ENCODE results near the gene TRIM26. TPM values are rescaled to one million over a fixed set of nuclear protein-coding genes. Genes with fewer than 3 reads are reported as not detected.
"Not testable (repeated sequence)": the region's sequence is repeated elsewhere in the genome, so short reads cannot be mapped to it uniquely, and the experiment has no call there.

TRIM26 gene
- 36.2 and 36.5 TPM in 2 replicates for total RNA-seq
- long read RNA-seq, partial matches to known transcripts: 1 of 5 reads
- long read RNA-seq, other reads (novel, unspliced or antisense): 4 of 5 reads

GRCh38 chr6:30212865-30213666, at the start of gene TRIM26:
TRIM26 (minus strand) TSS chr6:30213406; CDS start chr6:30199103, 14,303 bp downstream.
- TF ChIP-seq, protein P1, sequence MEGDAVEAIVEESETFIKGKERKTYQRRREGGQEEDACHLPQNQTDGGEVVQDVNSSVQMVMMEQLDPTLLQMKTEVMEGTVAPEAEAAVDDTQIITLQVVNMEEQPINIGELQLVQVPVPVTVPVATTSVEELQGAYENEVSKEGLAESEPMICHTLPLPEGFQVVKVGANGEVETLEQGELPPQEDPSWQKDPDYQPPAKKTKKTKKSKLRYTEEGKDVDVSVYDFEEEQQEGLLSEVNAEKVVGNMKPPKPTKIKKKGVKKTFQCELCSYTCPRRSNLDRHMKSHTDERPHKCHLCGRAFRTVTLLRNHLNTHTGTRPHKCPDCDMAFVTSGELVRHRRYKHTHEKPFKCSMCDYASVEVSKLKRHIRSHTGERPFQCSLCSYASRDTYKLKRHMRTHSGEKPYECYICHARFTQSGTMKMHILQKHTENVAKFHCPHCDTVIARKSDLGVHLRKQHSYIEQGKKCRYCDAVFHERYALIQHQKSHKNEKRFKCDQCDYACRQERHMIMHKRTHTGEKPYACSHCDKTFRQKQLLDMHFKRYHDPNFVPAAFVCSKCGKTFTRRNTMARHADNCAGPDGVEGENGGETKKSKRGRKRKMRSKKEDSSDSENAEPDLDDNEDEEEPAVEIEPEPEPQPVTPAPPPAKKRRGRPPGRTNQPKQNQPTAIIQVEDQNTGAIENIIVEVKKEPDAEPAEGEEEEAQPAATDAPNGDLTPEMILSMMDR (conservative IDR thresholded peaks at IDR 0.05): no peak
- DNase-seq (ENCODE audit: low read depth, low spot score): peak; percentile 94
- Mint-ChIP-seq H3K36me3 (ENCODE audit: low read depth) (no peaks in the 10 kb centered on the region), H3K27me3 (ENCODE audit: low read depth) (no peaks in the 10 kb centered on the region), H3K9me3 (no peaks in the 10 kb centered on the region), H3K27ac (ENCODE audit: unreplicated experiment) (peak within 1 kb of the TSS; percentile 96), H3K4me3 (peak within 1 kb of the TSS; percentile 98), H3K4me1 (peaks cover 55% of the 10 kb centered on the region)

DNA sequence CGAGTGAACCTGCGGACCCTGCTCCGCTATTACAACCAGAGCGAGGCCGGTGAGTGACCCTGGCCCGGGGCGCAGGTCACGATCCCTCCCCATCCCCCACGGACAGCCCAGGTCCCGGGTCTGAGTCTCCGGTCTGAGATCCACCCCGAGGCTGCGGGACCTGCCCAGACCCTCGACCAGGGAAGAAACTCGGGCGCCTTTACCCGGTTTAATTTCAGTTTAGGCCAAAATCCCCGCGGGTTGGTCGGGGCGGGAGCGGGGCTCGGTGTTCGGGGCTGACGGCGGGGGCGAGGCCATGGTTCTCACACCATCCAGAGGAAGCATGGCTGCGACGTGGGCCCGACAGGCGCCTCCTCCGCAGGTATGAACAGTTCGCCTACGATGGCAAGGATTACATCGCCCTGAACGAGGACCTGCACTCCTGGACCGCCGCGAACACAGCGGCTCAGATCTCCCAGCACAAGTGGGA, 46.9 kb upstream of the TRIM26 start:
- H3K27ac Mint-ChIP-seq (ENCODE audit: unreplicated experiment): no peak overlapping the region
- H3K9me3 Mint-ChIP-seq: peaks cover 2% of the 10 kb centered on the region
- peak overlapping the region; percentile 94 for H3K4me3 Mint-ChIP-seq

GRCh38 chr6:30259140-30260035, 46.2 kb upstream of the TRIM26 start:
- Mint-ChIP-seq H3K27me3 (ENCODE audit: low read depth) (peaks cover 15% of the 10 kb centered on the region), H3K27ac (ENCODE audit: unreplicated experiment) (peak overlapping the region; percentile 27), H3K4me3 (peak overlapping the region; percentile 94), H3K9me3 (peaks cover 3% of the 10 kb centered on the region), H3K4me1 (peaks cover 15% of the 10 kb centered on the region), H3K36me3 (ENCODE audit: low read depth) (peaks cover 4% of the 10 kb centered on the region)
- TF ChIP-seq, protein P1 (conservative IDR thresholded peaks at IDR 0.05): peak; percentile 52
- DNase-seq (ENCODE audit: low read depth, low spot score): peak; percentile 58

More for the DNA sequence above, 46.9 kb upstream of the TRIM26 start:
- peaks cover 11% of the 10 kb centered on the region for H3K36me3 Mint-ChIP-seq (ENCODE audit: low read depth)
- no peak for DNase-seq (ENCODE audit: low read depth, low spot score)
- peaks cover 15% of the 10 kb centered on the region for H3K27me3 Mint-ChIP-seq (ENCODE audit: low read depth)
- peaks cover 15% of the 10 kb centered on the region for H3K4me1 Mint-ChIP-seq
- TF ChIP-seq, protein P1 (conservative IDR thresholded peaks at IDR 0.05): peak; percentile 6

- TF ChIP-seq, protein P1 (conservative IDR thresholded peaks at IDR 0.05): no peak
- peaks cover 10% of the 10 kb centered on the region for H3K4me1 Mint-ChIP-seq
- no peak for DNase-seq (ENCODE audit: low read depth, low spot score)
- peaks cover 2% of the 10 kb centered on the region for H3K36me3 Mint-ChIP-seq (ENCODE audit: low read depth)
- H3K4me3 Mint-ChIP-seq: peak overlapping the region; percentile 9
- no peak overlapping the region for H3K27ac Mint-ChIP-seq (ENCODE audit: unreplicated experiment)
- peaks cover 3% of the 10 kb centered on the region for H3K9me3 Mint-ChIP-seq
- H3K27me3 Mint-ChIP-seq (ENCODE audit: low read depth): peaks cover 15% of the 10 kb centered on the region
These were observed 45.0 kb upstream of the TRIM26 start for GRCh38 chr6:30258204-30258603.

- not testable (repeated sequence) for DNase-seq (ENCODE audit: low read depth, low spot score); H3K36me3 Mint-ChIP-seq (ENCODE audit: low read depth)
These were observed 39.2 kb upstream of the TRIM26 start for GRCh38 chr6:30252417-30252816.

More at GRCh38 chr6:30252417-30252816, 39.2 kb upstream of the TRIM26 start:
- not testable (repeated sequence) for H3K9me3 Mint-ChIP-seq; H3K27me3 Mint-ChIP-seq (ENCODE audit: low read depth); H3K4me1 Mint-ChIP-seq; H3K4me3 Mint-ChIP-seq; H3K27ac Mint-ChIP-seq (ENCODE audit: unreplicated experiment)

Measured in neural crest cell (in vitro differentiated cells).